ENCODE measurements around the gene NPR2. TPM values are rescaled to one million over a fixed set of nuclear protein-coding genes. Genes with fewer than 3 reads are reported as not detected.

Gene NPR2
- total and polyA plus RNA-seq, 9 donors, result 5.5 to 54.4 (median 18.0) TPM

DNA sequence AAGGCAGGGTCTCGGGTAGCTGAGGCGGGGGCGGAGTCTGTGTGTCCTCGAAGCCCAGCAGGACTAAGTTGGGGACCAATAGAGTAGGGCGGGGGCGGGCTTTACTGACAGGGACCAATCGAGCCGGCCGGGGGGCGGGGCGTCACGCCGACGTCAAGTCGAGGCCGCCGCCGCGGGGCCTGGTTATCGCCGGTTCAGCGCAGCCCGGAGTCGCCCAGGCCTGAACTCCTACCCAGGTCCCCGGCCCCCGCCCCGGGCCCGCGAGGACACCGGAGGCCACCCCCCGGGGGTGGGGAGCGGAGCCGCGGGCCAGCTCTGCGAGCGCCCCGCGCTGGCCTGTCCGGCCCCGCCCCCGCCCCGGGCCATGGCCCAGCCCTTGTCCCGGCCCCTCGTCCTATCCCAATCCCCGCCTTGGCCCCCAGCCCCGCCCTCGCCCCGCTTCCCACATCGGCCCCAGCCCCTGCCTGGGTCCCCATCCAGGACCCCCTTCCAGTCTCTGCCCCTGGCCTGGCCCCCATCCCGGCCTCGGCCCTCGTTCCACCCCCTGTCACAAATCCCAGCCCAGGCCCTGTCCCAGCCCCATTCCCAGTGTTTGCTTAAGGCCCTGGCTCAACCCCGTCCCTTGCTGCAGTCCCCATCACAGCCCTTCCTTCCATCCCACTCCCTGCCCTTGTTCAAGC is 37.8 kb downstream of the NPR2 start, which contains the start of gene TMEM8B:
TMEM8B (plus strand) TSS at position 145 of the 680 bp plus-strand sequence; CDS start at position 365, 220 bp downstream.
- H3K9me3 ChIP-seq, result no peaks in the 10 kb centered on the region
- H3K4me1 ChIP-seq (ENCODE audit: insufficient read depth), result peaks cover 13% of the 10 kb centered on the region
- peak within 1 kb of the TSS; percentile 96 to 98 for H3K27ac ChIP-seq
- intact Hi-C loops (cut with DNase I), result no loop called here
- DNase-seq, result peak; percentile 95 to 98 (median 98)
- H3K27me3 ChIP-seq, result no peaks in the 10 kb centered on the region
- no peaks in the 10 kb centered on the region for H3K36me3 ChIP-seq
- 1% methylated on average over 38 to 53 of the region's 53 CpGs for WGBS, 3 donors
- TF ChIP-seq POLR2A (IDR thresholded peaks at IDR 0.05), result peak; percentile 62
- TF ChIP-seq, protein P1, sequence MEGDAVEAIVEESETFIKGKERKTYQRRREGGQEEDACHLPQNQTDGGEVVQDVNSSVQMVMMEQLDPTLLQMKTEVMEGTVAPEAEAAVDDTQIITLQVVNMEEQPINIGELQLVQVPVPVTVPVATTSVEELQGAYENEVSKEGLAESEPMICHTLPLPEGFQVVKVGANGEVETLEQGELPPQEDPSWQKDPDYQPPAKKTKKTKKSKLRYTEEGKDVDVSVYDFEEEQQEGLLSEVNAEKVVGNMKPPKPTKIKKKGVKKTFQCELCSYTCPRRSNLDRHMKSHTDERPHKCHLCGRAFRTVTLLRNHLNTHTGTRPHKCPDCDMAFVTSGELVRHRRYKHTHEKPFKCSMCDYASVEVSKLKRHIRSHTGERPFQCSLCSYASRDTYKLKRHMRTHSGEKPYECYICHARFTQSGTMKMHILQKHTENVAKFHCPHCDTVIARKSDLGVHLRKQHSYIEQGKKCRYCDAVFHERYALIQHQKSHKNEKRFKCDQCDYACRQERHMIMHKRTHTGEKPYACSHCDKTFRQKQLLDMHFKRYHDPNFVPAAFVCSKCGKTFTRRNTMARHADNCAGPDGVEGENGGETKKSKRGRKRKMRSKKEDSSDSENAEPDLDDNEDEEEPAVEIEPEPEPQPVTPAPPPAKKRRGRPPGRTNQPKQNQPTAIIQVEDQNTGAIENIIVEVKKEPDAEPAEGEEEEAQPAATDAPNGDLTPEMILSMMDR (IDR thresholded peaks at IDR 0.05), result no peak
- peak within 1 kb of the TSS; percentile 75 for H3K4me3 ChIP-seq

DNA sequence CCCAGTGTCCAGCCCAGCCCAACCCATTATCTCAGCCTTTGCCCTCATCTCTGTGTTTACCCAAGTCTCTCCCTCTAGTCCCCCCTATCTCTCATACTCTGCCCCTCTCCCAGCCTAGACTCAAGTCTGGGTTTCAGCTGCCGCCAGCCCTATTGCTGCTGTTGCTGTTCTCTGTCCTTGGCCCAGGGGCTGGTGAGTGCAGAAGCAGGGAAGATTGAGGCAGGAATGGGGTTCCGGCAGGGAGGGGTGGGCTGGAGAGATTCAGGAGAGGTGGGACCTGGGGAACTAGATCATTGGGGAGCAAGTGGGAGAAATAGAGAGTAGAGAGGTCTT is 38.3 kb downstream of the NPR2 start:
- WGBS, 3 donors, result 6 to 28% (median 8%) methylated on average over 2 of the region's 2 CpGs
- no peak for TF ChIP-seq EP300 (IDR thresholded peaks at IDR 0.05)
- TF ChIP-seq, protein P1 (IDR thresholded peaks at IDR 0.05), result no peak
- no peak for TF ChIP-seq POLR2A (IDR thresholded peaks at IDR 0.05)
- no peaks in the 10 kb centered on the region for H3K27me3 ChIP-seq
- intact Hi-C loops (cut with DNase I), result loop anchor here in 2 of 4 donors (5.0 to 10.0 kb wide), 2 partner anchors 55 to 177 kb away; partner anchors contain the start of gene SIT1 (in 1 of the 2)
- peaks cover 13% of the 10 kb centered on the region for H3K4me1 ChIP-seq (ENCODE audit: insufficient read depth)
- no peaks in the 10 kb centered on the region for H3K36me3 ChIP-seq
- H3K9me3 ChIP-seq, result no peaks in the 10 kb centered on the region
- H3K27ac ChIP-seq, result peak overlapping the region; percentile 96 to 98
- no peak for DNase-seq
- H3K4me3 ChIP-seq, result peak overlapping the region; percentile 75

DNA sequence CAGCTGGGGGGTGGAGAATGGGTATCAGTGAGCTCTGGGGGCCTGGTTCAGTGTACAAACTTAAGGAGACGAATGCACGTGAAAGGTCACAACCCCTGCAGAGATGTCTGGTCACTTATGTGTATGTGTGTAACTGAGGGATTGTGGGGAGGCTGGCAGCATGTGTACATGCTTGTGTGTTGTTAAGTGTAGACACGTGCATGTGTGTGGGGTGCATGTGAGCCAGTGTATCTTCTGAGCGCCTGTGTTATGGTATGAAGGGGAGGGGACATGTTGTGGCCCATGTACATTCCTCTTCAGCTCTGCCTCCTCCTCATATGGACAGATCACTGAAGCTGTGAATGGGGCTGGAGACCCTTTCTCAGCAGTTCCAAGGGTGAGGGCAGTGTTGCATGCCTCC is 39.6 kb downstream of the NPR2 start:
- Histone ChIP-seq H3K9me3 (no peaks in the 10 kb centered on the region), H3K27me3 (no peaks in the 10 kb centered on the region), H3K27ac (no peak overlapping the region), H3K4me3 (no peak overlapping the region), H3K4me1 (ENCODE audit: insufficient read depth) (peaks cover 13% of the 10 kb centered on the region), H3K36me3 (no peaks in the 10 kb centered on the region)
- WGBS, 3 donors, result 61 to 73% (median 63%) methylated on average over 4 of the region's 4 CpGs
- TF ChIP-seq, protein P1 (IDR thresholded peaks at IDR 0.05), result no peak
- TF ChIP-seq EP300 (IDR thresholded peaks at IDR 0.05) (no peak), POLR2A (IDR thresholded peaks at IDR 0.05) (no peak)
- intact Hi-C loops (cut with DNase I), result loop anchor here in 2 of 4 donors (5.0 to 10.0 kb wide), 2 partner anchors 54 to 179 kb away; partner anchors contain the start of gene SIT1 (in 1 of the 2)
- no peak for DNase-seq

DNA sequence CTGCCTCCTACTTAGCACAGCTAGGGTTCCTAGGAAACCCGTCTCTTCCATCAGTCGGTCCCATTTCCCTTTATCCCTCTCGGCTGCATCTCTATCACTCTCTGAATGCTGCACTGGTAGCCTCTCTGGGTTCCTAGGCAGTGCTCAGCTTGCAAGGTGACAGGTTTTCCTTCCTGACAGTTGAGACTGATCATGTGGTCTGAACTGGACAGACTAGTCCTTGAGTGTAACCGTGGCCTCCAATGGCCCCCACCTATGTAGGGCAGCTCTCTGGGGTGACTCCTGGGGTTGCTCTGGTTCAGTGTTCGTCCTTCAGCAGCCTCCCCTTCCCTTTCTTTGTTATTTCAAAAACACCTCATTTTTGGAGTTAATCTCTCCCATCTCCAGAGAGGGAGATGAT is 41.4 kb downstream of the NPR2 start:
- Histone ChIP-seq H3K9me3 (no peaks in the 10 kb centered on the region), H3K4me1 (ENCODE audit: insufficient read depth) (peaks cover 13% of the 10 kb centered on the region), H3K27ac (no peak overlapping the region), H3K36me3 (no peaks in the 10 kb centered on the region), H3K27me3 (no peaks in the 10 kb centered on the region), H3K4me3 (no peak overlapping the region)
- intact Hi-C loops (cut with DNase I), result loop anchor here in 2 of 4 donors (5.0 to 10.0 kb wide), 2 partner anchors 52 to 181 kb away; partner anchors contain the start of gene SIT1 (in 1 of the 2)
- 82 to 88% (median 85%) methylated on average over 5 of the region's 5 CpGs for WGBS, 3 donors
- no peak for DNase-seq
- no peak for TF ChIP-seq EP300 (IDR thresholded peaks at IDR 0.05)
- TF ChIP-seq POLR2A (IDR thresholded peaks at IDR 0.05), result no peak
- TF ChIP-seq, protein P1 (IDR thresholded peaks at IDR 0.05), result no peak
